SK-N-SH treated with all-trans-retinoic acid at 6 μM for 48 hours (cell line): ENCODE results near the gene SELL.

Experiments used
- ATAC-seq: fragments of 200-7000 bp; cut with Tn5 transposase; 3 replicates; pipeline ENCODE4 v1.9.1; 2020; ENCODE audit warnings: mild to moderate bottlenecking, moderate library complexity
- ARNTL ChIP-seq: fragments of 450-650 bp; formaldehyde crosslinking; IDR thresholded peaks from 2 replicates; pipeline ENCODE4 v1.5.0; 2020; ENCODE audit warnings: low read depth, mild to moderate bottlenecking, moderate library complexity, borderline replicate concordance
- BACH2 ChIP-seq: fragments of 250-450 bp; sonication (Bioruptor Pico); IDR thresholded peaks from 2 replicates; pipeline ENCODE4 v1.9.0; 2021; ENCODE audit warnings: mild to moderate bottlenecking, borderline replicate concordance
- CSDC2 ChIP-seq: fragments of 250-450 bp; sonication (Bioruptor Pico); IDR thresholded peaks from 2 replicates; pipeline ENCODE4 v1.5.0; 2020; ENCODE audit warnings: mild to moderate bottlenecking, moderate library complexity
- GLIS3 ChIP-seq: fragments of 250-450 bp; sonication (Bioruptor Pico); IDR thresholded peaks from 2 replicates; pipeline ENCODE4 v1.5.0; 2020; ENCODE audit warnings: mild to moderate bottlenecking, moderate library complexity
- OSR1 ChIP-seq: fragments of 250-450 bp; sonication (Bioruptor Pico); IDR thresholded peaks from 2 replicates; pipeline ENCODE4 v1.8.0; 2022; ENCODE audit warnings: moderate library complexity, mild to moderate bottlenecking, inconsistent platforms
- PPARA ChIP-seq: fragments of 250-450 bp; sonication (Bioruptor Pico); IDR thresholded peaks from 2 replicates; pipeline ENCODE4 v1.5.0; 2020; ENCODE audit warnings: mild to moderate bottlenecking, borderline replicate concordance
- RARB ChIP-seq: fragments of 250-450 bp; sonication (Bioruptor Pico); IDR thresholded peaks from 2 replicates; pipeline ENCODE4 v1.8.0; 2021; ENCODE audit warnings: mild to moderate bottlenecking, moderate library complexity
- TCF4 ChIP-seq: fragments of 250-450 bp; sonication (Bioruptor Pico); IDR thresholded peaks from 2 replicates; pipeline ENCODE4 v1.8.0; 2021; ENCODE audit warnings: mild to moderate bottlenecking, moderate library complexity, borderline replicate concordance
- ZC3H10 ChIP-seq: fragments of 250-450 bp; sonication (Bioruptor Pico); IDR thresholded peaks from 2 replicates; pipeline ENCODE4 v1.5.1; 2021; ENCODE audit warnings: mild to moderate bottlenecking, moderate library complexity
- ZFP3 ChIP-seq: fragments of 250-450 bp; sonication (Bioruptor Pico); IDR thresholded peaks from 2 replicates; pipeline ENCODE4 v1.5.0; 2020; ENCODE audit warnings: mild to moderate bottlenecking, moderate library complexity
- ZFP30 ChIP-seq: fragments of 450-650 bp; formaldehyde crosslinking; IDR thresholded peaks from 2 replicates; pipeline ENCODE4 v1.5.0; 2022; ENCODE audit warnings: mild to moderate bottlenecking, moderate library complexity
- ZNF565 ChIP-seq: fragments of 450-650 bp; formaldehyde crosslinking; conservative IDR thresholded peaks from 2 replicates; pipeline ENCODE4 v1.5.0; 2020; ENCODE audit warnings: low read depth, mild to moderate bottlenecking, moderate library complexity
- ZNF70 ChIP-seq: fragments of 450-650 bp; formaldehyde crosslinking; IDR thresholded peaks from 2 replicates; pipeline ENCODE4 v1.5.0; 2020; ENCODE audit warnings: mild to moderate bottlenecking, moderate library complexity
- ZNF8 ChIP-seq: fragments of 450-650 bp; formaldehyde crosslinking; IDR thresholded peaks from 2 replicates; pipeline ENCODE4 v1.5.0; 2020; ENCODE audit warnings: mild to moderate bottlenecking, moderate library complexity
- TF ChIP-seq, protein P1 (sequence below): fragments of 250-450 bp; sonication (Bioruptor Pico); IDR thresholded peaks from 2 replicates; pipeline ENCODE4 v1.5.1; 2020; ENCODE audit warnings: low read depth, mild to moderate bottlenecking, moderate library complexity
- TF ChIP-seq, protein P2 (sequence below): fragments of 250-450 bp; sonication (Bioruptor Pico); IDR thresholded peaks from 2 replicates; pipeline ENCODE4 v1.5.0; 2020; ENCODE audit warnings: mild to moderate bottlenecking, moderate library complexity
- TF ChIP-seq, protein P3 (sequence below): fragments of 250-450 bp; sonication (Bioruptor Pico); IDR thresholded peaks from 2 replicates; pipeline ENCODE4 v1.8.0; 2021; ENCODE audit warnings: low read depth, mild to moderate bottlenecking, moderate library complexity, borderline replicate concordance
- TF ChIP-seq, protein P4 (sequence below): fragments of 250-450 bp; sonication (Bioruptor Pico); IDR thresholded peaks from 2 replicates; pipeline ENCODE4 v1.5.1; 2021; ENCODE audit warnings: mild to moderate bottlenecking, moderate library complexity
- TF ChIP-seq, protein P5 (sequence below): fragments of 250-450 bp; sonication (Bioruptor Pico); IDR thresholded peaks from 2 replicates; pipeline ENCODE4 v1.8.0; 2020; ENCODE audit warnings: mild to moderate bottlenecking, moderate library complexity, borderline replicate concordance

The SELL gene

DNA sequence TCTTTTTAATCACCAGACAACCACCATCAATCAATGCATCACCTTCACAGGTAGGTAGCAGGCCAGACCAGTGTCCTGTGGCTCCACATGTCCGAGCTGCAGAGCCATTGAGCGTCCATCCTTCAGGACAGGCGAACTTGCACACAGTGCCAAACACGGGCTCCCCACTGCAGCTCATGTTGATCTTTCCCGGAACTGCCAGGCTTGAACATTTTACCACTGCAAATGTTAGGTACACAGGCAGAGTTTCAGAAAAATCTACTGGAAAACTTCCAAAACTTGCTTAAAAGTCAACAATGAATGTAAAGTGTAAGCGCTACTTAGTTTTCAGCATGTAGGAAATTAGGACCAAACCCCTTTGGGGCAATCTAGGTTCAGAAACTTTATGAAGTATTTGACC, 15.9 kb upstream of the SELL start:
- ATAC-seq = no peak

DNA sequence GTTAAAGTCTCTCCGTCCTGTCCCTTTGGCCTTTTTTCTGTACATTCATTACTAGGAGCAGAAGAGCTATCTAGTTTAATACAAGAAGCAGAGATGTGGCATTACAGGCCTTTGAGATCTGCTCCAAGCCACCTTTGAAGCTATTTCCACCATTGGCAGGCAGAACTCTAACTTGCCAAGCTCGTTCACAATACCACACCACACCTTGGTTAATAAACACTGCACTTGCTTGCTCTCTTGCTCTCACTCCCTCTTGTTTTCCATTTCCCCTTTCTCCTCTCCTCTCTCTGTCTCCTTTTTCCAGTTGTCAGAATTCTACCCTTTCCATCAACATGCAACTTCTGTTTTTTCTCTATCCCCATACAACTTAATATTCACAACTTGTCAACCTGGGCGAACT, 15.4 kb upstream of the SELL start:
- ATAC-seq = no peak
- no peak for TF ChIP-seq ZNF70 (CRISPR knock-in tag)
- no peak for TF ChIP-seq RARB
- no peak for TF ChIP-seq BACH2
- TF ChIP-seq ZFP30 (CRISPR knock-in tag) = no peak
- TF ChIP-seq, protein P1, sequence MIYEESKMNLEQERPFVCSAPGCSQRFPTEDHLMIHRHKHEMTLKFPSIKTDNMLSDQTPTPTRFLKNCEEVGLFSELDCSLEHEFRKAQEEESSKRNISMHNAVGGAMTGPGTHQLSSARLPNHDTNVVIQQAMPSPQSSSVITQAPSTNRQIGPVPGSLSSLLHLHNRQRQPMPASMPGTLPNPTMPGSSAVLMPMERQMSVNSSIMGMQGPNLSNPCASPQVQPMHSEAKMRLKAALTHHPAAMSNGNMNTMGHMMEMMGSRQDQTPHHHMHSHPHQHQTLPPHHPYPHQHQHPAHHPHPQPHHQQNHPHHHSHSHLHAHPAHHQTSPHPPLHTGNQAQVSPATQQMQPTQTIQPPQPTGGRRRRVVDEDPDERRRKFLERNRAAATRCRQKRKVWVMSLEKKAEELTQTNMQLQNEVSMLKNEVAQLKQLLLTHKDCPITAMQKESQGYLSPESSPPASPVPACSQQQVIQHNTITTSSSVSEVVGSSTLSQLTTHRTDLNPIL (CRISPR knock-in tag) = no peak
- TF ChIP-seq PPARA (CRISPR knock-in tag) = no peak
- TF ChIP-seq GLIS3 (CRISPR knock-in tag) = no peak
- TF ChIP-seq TCF4 = no peak
- no peak for TF ChIP-seq ZC3H10 (CRISPR knock-in tag)
- TF ChIP-seq ZNF8 (CRISPR knock-in tag) = no peak
- TF ChIP-seq, protein P2, sequence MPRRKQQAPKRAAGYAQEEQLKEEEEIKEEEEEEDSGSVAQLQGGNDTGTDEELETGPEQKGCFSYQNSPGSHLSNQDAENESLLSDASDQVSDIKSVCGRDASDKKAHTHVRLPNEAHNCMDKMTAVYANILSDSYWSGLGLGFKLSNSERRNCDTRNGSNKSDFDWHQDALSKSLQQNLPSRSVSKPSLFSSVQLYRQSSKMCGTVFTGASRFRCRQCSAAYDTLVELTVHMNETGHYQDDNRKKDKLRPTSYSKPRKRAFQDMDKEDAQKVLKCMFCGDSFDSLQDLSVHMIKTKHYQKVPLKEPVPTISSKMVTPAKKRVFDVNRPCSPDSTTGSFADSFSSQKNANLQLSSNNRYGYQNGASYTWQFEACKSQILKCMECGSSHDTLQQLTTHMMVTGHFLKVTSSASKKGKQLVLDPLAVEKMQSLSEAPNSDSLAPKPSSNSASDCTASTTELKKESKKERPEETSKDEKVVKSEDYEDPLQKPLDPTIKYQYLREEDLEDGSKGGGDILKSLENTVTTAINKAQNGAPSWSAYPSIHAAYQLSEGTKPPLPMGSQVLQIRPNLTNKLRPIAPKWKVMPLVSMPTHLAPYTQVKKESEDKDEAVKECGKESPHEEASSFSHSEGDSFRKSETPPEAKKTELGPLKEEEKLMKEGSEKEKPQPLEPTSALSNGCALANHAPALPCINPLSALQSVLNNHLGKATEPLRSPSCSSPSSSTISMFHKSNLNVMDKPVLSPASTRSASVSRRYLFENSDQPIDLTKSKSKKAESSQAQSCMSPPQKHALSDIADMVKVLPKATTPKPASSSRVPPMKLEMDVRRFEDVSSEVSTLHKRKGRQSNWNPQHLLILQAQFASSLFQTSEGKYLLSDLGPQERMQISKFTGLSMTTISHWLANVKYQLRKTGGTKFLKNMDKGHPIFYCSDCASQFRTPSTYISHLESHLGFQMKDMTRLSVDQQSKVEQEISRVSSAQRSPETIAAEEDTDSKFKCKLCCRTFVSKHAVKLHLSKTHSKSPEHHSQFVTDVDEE (CRISPR knock-in tag) = no peak
- TF ChIP-seq, protein P3, sequence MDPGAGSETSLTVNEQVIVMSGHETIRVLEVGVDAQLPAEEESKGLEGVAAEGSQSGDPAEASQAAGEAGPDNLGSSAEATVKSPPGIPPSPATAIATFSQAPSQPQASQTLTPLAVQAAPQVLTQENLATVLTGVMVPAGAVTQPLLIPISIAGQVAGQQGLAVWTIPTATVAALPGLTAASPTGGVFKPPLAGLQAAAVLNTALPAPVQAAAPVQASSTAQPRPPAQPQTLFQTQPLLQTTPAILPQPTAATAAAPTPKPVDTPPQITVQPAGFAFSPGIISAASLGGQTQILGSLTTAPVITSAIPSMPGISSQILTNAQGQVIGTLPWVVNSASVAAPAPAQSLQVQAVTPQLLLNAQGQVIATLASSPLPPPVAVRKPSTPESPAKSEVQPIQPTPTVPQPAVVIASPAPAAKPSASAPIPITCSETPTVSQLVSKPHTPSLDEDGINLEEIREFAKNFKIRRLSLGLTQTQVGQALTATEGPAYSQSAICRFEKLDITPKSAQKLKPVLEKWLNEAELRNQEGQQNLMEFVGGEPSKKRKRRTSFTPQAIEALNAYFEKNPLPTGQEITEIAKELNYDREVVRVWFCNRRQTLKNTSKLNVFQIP (CRISPR knock-in tag) = no peak

More for the DNA sequence above, 15.9 kb upstream of the SELL start:
- TF ChIP-seq, protein P4, sequence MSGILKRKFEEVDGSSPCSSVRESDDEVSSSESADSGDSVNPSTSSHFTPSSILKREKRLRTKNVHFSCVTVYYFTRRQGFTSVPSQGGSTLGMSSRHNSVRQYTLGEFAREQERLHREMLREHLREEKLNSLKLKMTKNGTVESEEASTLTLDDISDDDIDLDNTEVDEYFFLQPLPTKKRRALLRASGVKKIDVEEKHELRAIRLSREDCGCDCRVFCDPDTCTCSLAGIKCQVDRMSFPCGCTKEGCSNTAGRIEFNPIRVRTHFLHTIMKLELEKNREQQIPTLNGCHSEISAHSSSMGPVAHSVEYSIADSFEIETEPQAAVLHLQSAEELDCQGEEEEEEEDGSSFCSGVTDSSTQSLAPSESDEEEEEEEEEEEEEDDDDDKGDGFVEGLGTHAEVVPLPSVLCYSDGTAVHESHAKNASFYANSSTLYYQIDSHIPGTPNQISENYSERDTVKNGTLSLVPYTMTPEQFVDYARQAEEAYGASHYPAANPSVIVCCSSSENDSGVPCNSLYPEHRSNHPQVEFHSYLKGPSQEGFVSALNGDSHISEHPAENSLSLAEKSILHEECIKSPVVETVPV (CRISPR knock-in tag) = no peak
- TF ChIP-seq PPARA (CRISPR knock-in tag) = no peak
- no peak for TF ChIP-seq ARNTL (CRISPR knock-in tag)
- TF ChIP-seq CSDC2 (CRISPR knock-in tag) = no peak
- TF ChIP-seq, protein P3 (CRISPR knock-in tag) = no peak
- no peak for TF ChIP-seq ZNF8 (CRISPR knock-in tag)
- TF ChIP-seq OSR1 (CRISPR knock-in tag) = no peak
- no peak for TF ChIP-seq ZNF565 (CRISPR knock-in tag)
- TF ChIP-seq, protein P5, sequence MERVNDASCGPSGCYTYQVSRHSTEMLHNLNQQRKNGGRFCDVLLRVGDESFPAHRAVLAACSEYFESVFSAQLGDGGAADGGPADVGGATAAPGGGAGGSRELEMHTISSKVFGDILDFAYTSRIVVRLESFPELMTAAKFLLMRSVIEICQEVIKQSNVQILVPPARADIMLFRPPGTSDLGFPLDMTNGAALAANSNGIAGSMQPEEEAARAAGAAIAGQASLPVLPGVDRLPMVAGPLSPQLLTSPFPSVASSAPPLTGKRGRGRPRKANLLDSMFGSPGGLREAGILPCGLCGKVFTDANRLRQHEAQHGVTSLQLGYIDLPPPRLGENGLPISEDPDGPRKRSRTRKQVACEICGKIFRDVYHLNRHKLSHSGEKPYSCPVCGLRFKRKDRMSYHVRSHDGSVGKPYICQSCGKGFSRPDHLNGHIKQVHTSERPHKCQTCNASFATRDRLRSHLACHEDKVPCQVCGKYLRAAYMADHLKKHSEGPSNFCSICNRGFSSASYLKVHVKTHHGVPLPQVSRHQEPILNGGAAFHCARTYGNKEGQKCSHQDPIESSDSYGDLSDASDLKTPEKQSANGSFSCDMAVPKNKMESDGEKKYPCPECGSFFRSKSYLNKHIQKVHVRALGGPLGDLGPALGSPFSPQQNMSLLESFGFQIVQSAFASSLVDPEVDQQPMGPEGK (CRISPR knock-in tag) = no peak
- no peak for TF ChIP-seq RARB
- TF ChIP-seq ZFP3 = no peak
- TF ChIP-seq, protein P1 (CRISPR knock-in tag) = no peak
- TF ChIP-seq, protein P2 (CRISPR knock-in tag) = no peak
